ENCODE data around the gene CLEC16A.

GRCh38 chr16:10938796-10939648 lies 5.3 kb upstream of the CLEC16A start:
- no peak for TF ChIP-seq POLR2A (IDR thresholded peaks at IDR 0.05; ENCODE audit: low read length)
- no peak for TF ChIP-seq GATA1 (IDR thresholded peaks at IDR 0.05; ENCODE audit: low read depth, low read length)
